Activated T-helper 1 cell treated with anti-CD3 and anti-CD28 coated beads, Interleukin-12 subunit alpha, Interleukin-12 subunit beta, Interleukin-2, Interleukin-4 antibody, amounts not matched to agents 30 ng/mL and 10 ng/mL and 1 ng/mL, durations not matched to agents 14 hours and 24 hours and 36 hours (primary cell): ENCODE data around the gene MYLIP. TPM values are rescaled to one million over a fixed set of nuclear protein-coding genes. Genes with fewer than 3 reads are reported as not detected.
A peak's percentile ranks its signal among the peaks of the same experiment; 100 is the strongest.

Experiments
- DNase-seq: peaks from one replicate; pipeline ENCODE4 v3.0.0; 2021; ENCODE audit warnings: low spot score
- H3K27ac Mint-ChIP-seq: one replicate; pipeline ENCODE4 v1.8.0; 2021; ENCODE audit warnings: mild to moderate bottlenecking, mixed read lengths
- H3K27me3 Mint-ChIP-seq: one replicate; pipeline ENCODE4 v1.8.0; 2022; ENCODE audit warnings: mild to moderate bottlenecking, moderate library complexity, mixed read lengths; ENCODE audit not compliant: insufficient read depth
- H3K36me3 Mint-ChIP-seq: one replicate; pipeline ENCODE4 v1.8.0; 2021; ENCODE audit warnings: low read depth, mixed read lengths
- H3K4me1 Mint-ChIP-seq: one replicate; pipeline ENCODE4 v1.8.0; 2021; ENCODE audit warnings: low read depth, mixed read lengths
- H3K4me3 Mint-ChIP-seq: one replicate; pipeline ENCODE4 v1.8.0; 2021; ENCODE audit warnings: mild to moderate bottlenecking, moderate library complexity, mixed read lengths
- H3K9me3 Mint-ChIP-seq: one replicate; pipeline ENCODE4 v1.8.0; 2021; ENCODE audit warnings: mixed read lengths
- intact Hi-C: fragments of 100-400 bp; cut with micrococcal nuclease; formaldehyde crosslinking; loops from one replicate; pipeline ENCODE4 v1.15.1; 2024
- total RNA-seq: library from RNA; stranded (reverse); gene quantifications from 2 replicates; pipeline ENCODE4 v1.2.3, GENCODE V29; 2022

The MYLIP gene
- total RNA-seq, 1 donor from 2014 or later: 20.7 TPM

DNA sequence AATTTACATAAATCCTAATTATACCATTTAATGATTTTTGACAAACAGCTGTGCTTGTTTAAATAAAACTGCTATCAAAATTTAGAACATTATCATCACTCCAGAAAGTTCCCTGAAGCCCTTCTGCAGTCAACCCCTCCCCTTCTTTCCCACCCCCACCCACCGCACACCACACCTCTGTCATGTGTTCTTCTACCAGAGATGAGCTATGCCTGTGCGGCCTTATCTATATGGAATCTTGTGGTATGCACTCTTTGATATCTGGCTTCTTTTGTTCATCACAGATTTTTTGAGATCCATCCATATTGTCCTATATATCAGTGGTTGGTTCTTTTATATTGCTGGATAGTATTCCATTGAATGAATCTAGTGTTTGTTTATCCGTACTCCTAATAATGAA, 7.2 kb downstream of the MYLIP start:
- intact Hi-C loops: loop anchor here (1.0 to 5.0 kb wide), 5 partner anchors 47 to 626 kb away; partner anchors contain the start of gene ATXN1
- Mint-ChIP-seq H3K4me3 (no peak overlapping the region), H3K27ac (peak overlapping the region; percentile 95), H3K36me3 (peaks cover 44% of the 10 kb centered on the region), H3K9me3 (no peaks in the 10 kb centered on the region), H3K4me1 (peaks cover 82% of the 10 kb centered on the region), H3K27me3 (no peaks in the 10 kb centered on the region)
- DNase-seq: no peak

DNA sequence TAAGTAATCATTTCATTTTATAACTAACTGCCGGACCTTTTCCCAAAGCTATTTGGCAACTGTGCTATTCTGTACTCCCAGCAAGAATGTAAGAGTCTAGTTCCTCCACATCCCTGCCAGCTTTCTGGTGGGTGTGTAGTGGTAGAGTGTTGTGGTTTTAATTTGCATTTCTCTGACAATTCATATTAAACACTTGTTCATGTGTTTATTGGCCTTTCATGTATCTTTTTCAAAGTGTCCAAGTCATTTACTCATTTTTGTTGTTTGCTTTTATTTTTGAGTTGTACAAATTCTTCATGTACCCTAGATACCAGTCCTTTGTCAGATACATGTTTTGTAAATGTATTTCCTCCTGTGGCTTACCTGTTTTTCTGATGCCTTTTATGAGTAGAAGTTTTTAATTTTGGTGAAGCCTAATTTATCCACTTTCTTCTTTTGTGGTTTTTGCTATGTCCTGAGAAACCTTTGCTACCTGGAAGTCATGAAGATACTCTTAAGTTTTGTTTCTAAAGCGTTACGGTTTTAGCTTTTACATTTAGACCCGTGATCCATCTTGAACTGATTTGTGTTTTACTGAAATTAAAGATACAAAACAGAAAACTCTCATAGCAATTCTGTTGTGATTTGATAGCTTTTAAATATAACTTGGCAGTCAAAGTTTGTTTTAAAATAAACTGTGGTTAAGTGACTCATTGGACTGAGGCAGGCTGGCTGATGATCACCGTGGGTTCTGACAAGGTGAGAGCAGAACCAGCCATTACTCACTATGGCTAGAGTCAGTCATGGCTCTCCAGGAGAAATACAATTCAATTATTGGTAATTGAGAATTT, 8.0 kb downstream of the MYLIP start:
- H3K4me1 Mint-ChIP-seq: peaks cover 78% of the 10 kb centered on the region
- intact Hi-C loops: loop anchor here (1.0 to 5.0 kb wide), 6 partner anchors 8 to 625 kb away; partner anchors contain the start of genes ATXN1 and MYLIP
- peak overlapping the region; percentile 73 for H3K4me3 Mint-ChIP-seq
- H3K27ac Mint-ChIP-seq: peak overlapping the region; percentile 95
- H3K27me3 Mint-ChIP-seq: no peaks in the 10 kb centered on the region
- H3K36me3 Mint-ChIP-seq: peaks cover 44% of the 10 kb centered on the region
- DNase-seq: no peak
- H3K9me3 Mint-ChIP-seq: peaks cover 3% of the 10 kb centered on the region

DNA sequence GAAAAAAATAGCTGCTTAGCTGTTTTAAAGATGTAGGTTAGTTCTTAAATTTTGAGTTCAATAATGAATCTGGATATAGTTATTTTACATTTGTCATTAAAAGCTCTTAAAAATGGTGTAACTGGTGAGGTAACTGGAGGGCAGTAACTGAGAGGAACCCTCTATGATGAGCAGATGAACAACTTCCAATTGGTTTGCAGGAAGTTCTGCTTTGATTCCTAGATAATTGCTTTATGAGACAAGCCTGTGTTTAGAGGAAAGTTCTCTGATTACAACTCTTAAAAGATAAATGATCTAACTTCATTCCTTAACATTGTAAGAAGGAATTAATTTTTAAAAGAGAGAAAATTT, 8.5 kb downstream of the MYLIP start:
- H3K27me3 Mint-ChIP-seq: no peaks in the 10 kb centered on the region
- H3K4me1 Mint-ChIP-seq: peaks cover 75% of the 10 kb centered on the region
- H3K4me3 Mint-ChIP-seq: peak overlapping the region; percentile 73
- no peak for DNase-seq
- peak overlapping the region; percentile 95 for H3K27ac Mint-ChIP-seq
- peaks cover 48% of the 10 kb centered on the region for H3K36me3 Mint-ChIP-seq
- intact Hi-C loops: loop anchor here (1.0 to 5.0 kb wide), 4 partner anchors 8 to 625 kb away; partner anchors contain the start of genes ATXN1 and MYLIP
- H3K9me3 Mint-ChIP-seq: peaks cover 4% of the 10 kb centered on the region

DNA sequence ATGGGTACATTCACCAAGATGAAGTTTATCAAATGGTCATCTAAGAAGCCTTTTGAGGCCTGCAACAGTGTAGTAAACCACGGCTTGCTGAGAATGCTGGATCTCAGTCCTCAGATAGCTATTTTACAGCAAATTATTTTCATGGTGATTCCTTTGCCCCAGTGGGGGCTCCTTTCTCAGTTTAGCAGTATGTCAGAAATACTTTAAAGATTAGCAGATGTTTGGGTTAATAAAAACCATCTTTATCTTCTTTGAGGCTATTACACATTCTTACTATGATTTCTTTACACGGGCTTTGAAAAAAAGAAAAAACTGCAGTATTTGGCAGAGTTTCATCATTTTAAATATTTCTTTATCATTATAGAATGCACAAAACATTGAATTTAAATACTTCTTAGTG, 10.7 kb downstream of the MYLIP start:
- no peaks in the 10 kb centered on the region for H3K27me3 Mint-ChIP-seq
- H3K9me3 Mint-ChIP-seq: peaks cover 4% of the 10 kb centered on the region
- intact Hi-C loops: loop anchor here (5.0 kb wide), 2 partner anchors 147 to 623 kb away; partner anchors contain the start of gene ATXN1
- DNase-seq: no peak
- H3K4me1 Mint-ChIP-seq: peaks cover 59% of the 10 kb centered on the region
- no peak overlapping the region for H3K27ac Mint-ChIP-seq
- H3K36me3 Mint-ChIP-seq: peaks cover 51% of the 10 kb centered on the region
- no peak overlapping the region for H3K4me3 Mint-ChIP-seq

DNA sequence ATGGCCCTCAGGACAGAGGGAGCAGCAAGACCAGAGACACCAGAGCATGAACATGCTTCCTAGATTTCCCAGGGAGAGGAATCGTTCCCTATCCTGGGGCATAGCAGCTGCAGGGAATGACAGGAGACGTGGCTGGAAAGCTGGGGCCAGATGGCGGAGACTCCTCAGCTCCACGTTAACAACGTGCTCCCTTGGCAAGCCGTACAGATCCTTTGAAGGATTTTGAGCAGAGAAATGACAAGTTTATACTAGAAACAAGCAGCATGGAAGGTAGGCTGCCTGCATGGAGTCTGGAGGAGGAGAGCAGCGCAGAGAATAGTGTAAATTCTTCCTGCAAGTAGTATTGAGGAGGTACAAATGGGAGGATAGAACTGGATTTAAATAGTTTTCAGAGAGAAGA, 11.7 kb downstream of the MYLIP start:
- Mint-ChIP-seq H3K27ac (no peak overlapping the region), H3K27me3 (no peaks in the 10 kb centered on the region), H3K36me3 (peaks cover 53% of the 10 kb centered on the region), H3K4me1 (peaks cover 48% of the 10 kb centered on the region), H3K4me3 (no peak overlapping the region), H3K9me3 (peaks cover 4% of the 10 kb centered on the region)
- intact Hi-C loops: no loop called here
- DNase-seq: no peak

DNA sequence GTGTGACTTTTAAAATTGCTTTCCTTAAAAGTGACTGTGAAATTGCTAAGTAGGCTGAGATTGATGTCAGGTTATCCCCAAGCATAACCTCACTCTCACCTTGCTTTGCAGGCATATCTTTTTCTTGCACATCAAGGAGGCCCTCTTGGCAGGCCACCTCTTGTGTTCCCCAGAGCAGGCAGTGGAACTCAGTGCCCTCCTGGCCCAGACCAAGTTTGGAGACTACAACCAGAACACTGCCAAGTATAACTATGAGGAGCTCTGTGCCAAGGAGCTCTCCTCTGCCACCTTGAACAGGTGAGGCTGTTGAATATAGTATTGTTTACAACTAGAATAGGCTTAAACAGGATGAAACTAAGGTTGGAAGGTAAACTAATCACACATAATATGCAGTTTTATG, 12.6 kb downstream of the MYLIP start:
- H3K27me3 Mint-ChIP-seq: no peaks in the 10 kb centered on the region
- peaks cover 44% of the 10 kb centered on the region for H3K4me1 Mint-ChIP-seq
- intact Hi-C loops: no loop called here
- no peak overlapping the region for H3K4me3 Mint-ChIP-seq
- H3K9me3 Mint-ChIP-seq: peaks cover 4% of the 10 kb centered on the region
- H3K27ac Mint-ChIP-seq: no peak overlapping the region
- peaks cover 58% of the 10 kb centered on the region for H3K36me3 Mint-ChIP-seq
- DNase-seq: no peak

DNA sequence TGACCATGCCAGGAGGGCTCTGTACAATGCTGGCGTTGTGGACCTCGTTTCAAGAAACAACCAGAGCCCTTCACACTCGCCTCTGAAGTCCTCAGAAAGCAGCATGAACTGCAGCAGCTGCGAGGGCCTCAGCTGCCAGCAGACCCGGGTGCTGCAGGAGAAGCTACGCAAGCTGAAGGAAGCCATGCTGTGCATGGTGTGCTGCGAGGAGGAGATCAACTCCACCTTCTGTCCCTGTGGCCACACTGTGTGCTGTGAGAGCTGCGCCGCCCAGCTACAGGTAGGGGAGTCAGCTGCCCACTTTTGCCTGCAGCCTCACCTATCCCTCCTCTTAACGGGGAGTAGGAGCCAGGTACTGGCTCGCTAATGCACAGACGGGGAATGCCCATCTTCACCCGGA, 16.2 kb downstream of the MYLIP start:
- Mint-ChIP-seq H3K9me3 (peaks cover 4% of the 10 kb centered on the region), H3K4me1 (peaks cover 16% of the 10 kb centered on the region), H3K36me3 (peaks cover 72% of the 10 kb centered on the region), H3K27me3 (no peaks in the 10 kb centered on the region), H3K27ac (no peak overlapping the region), H3K4me3 (no peak overlapping the region)
- intact Hi-C loops: no loop called here
- no peak for DNase-seq

DNA sequence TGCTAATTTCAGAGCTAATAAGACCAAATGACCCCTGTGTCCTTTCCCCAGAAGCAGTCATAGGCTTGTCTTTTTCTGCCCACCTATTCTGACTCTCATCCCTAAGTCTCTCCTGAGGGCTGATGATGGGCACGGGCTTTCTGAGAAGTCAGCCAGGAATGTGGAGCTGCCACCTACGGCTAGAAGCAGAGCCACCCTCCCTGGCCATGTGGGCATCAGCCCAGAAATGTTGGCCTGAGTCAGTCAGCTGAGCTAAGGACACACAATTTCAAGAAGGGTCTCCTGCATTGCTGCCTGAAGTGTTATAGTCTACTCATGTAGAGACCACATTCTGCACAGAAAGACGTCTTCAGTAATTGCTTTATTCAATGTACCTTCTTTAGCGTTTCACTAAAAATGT, 17.1 kb downstream of the MYLIP start:
- Mint-ChIP-seq H3K9me3 (peaks cover 4% of the 10 kb centered on the region), H3K4me1 (peaks cover 15% of the 10 kb centered on the region), H3K36me3 (peaks cover 67% of the 10 kb centered on the region), H3K4me3 (no peak overlapping the region), H3K27ac (no peak overlapping the region), H3K27me3 (no peaks in the 10 kb centered on the region)
- DNase-seq: no peak
- intact Hi-C loops: no loop called here

DNA sequence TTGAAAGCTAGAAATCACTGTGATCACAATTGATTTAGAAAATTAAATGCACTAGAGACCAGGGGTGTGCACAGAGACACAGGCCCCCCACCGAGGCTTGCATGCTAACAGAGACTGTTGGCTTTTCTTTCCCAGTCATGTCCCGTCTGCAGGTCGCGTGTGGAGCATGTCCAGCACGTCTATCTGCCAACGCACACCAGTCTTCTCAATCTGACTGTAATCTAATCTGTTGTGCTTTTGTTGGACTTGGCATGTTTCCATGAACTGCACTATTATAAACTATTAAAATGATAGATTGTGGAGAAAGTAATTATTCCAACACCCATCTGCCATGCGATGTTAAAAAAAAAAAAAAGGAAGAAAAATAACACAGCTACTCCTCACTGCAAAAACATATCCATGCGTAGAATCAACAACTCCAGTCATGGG, 17.7 kb downstream of the MYLIP start:
- no peak overlapping the region for H3K4me3 Mint-ChIP-seq
- intact Hi-C loops: no loop called here

DNA sequence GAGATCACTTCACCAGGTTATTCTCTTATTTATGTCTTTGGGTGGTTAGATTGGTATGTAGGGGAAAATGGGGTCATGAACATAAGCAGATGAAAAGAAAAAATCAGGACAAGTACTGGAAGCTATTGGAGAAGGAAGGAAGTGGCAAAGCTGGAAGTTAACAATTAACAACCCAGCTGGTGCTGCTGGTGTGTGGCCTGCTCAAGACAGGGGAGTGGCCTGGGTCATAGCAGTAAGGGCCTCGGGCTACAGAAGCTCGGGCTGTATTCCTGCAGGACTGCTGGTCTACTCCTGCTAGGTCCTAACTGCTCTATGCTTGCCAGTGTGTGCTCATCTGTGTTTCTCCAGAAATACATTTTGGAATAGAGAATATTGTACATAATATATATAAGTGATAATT, 19.6 kb downstream of the MYLIP start:
- no peak overlapping the region for H3K4me3 Mint-ChIP-seq
- H3K9me3 Mint-ChIP-seq: no peaks in the 10 kb centered on the region
- peaks cover 63% of the 10 kb centered on the region for H3K36me3 Mint-ChIP-seq
- H3K27ac Mint-ChIP-seq: no peak overlapping the region
- intact Hi-C loops: no loop called here
- no peaks in the 10 kb centered on the region for H3K27me3 Mint-ChIP-seq
- no peak for DNase-seq
- peaks cover 4% of the 10 kb centered on the region for H3K4me1 Mint-ChIP-seq

More for the DNA sequence above, 17.7 kb downstream of the MYLIP start:
- Mint-ChIP-seq H3K27ac (no peak overlapping the region), H3K9me3 (peaks cover 4% of the 10 kb centered on the region), H3K4me1 (peaks cover 14% of the 10 kb centered on the region), H3K36me3 (peaks cover 68% of the 10 kb centered on the region), H3K27me3 (no peaks in the 10 kb centered on the region)
- DNase-seq: no peak

DNA sequence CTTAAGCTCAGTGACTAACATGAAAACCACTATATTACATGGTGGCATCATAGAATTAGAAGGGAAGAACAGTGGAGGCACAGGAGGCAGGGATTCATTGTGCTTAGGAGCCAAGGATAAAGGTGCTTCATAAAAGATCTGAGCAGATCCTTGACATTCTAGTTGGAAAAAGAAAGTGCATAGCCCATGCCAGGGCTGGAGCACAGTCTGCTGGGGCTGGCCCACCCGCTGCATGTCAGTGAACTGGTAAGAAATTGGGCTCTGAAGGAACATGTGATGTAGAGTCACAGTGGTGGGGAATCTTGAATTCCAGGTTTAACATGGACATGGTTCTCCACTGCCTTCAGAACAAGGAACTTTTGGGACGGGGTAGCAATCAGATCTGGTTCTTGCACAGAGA, 20.4 kb downstream of the MYLIP start:
- no peak overlapping the region for H3K4me3 Mint-ChIP-seq
- no peak overlapping the region for H3K27ac Mint-ChIP-seq
- H3K36me3 Mint-ChIP-seq: peaks cover 57% of the 10 kb centered on the region
- H3K27me3 Mint-ChIP-seq: no peaks in the 10 kb centered on the region
- no peak for DNase-seq
- peaks cover 4% of the 10 kb centered on the region for H3K4me1 Mint-ChIP-seq
- intact Hi-C loops: no loop called here
- no peaks in the 10 kb centered on the region for H3K9me3 Mint-ChIP-seq

DNA sequence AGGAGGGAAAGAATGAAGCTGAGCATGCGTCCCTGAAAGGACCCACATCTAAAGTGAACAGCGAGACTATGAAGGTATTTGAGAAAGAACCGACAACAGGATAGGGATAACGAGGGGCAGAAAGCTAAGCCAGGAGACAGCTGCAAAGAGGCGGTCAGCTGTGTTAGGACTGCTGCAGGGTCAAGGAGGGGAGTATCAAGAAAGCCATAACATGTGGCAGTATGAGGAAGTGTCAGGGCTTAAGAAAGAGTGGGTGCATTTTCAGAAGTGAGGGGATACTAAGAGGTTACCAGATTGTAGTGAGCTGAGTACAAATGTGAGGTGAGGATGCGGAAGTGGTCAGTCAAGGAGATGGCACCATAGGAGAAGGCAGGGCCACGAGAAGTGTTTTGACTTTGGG, 21.2 kb downstream of the MYLIP start:
- Mint-ChIP-seq H3K4me1 (peaks cover 4% of the 10 kb centered on the region), H3K27ac (no peak overlapping the region), H3K27me3 (no peaks in the 10 kb centered on the region), H3K4me3 (no peak overlapping the region), H3K36me3 (peaks cover 64% of the 10 kb centered on the region), H3K9me3 (peaks cover under 1% of the 10 kb centered on the region)
- intact Hi-C loops: no loop called here
- DNase-seq: no peak

DNA sequence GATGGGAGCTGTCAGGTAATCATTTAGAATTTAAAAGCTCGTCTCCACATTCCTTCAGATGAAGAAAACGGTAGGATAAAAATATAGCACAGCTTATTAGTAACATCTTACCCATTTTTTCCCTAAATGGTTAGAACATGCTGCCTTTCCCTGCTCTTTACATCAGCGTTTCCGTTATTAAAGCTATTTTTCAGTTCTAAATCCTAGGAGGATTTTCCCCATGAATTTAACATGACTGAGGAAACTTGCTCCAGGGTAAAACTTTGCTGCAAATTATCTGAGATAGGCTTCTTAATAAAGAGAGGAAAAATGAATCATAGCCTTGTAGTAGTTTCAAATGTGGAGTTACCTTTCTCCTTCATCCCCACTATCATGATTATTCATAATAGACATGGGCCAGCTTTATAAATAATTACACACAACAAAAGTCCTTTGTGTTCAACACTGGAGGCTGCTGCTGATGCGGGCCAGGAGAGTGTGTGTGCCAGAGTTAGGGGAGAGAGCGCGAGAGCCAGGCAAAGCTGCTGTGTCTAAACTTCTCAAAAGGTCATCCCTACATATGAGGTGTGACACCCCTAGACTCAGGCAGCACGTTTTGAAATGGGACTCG, 24.4 kb downstream of the MYLIP start:
- no peaks in the 10 kb centered on the region for H3K4me1 Mint-ChIP-seq
- intact Hi-C loops: no loop called here
- H3K4me3 Mint-ChIP-seq: no peak overlapping the region
- H3K9me3 Mint-ChIP-seq: peaks cover 14% of the 10 kb centered on the region
- peaks cover 55% of the 10 kb centered on the region for H3K36me3 Mint-ChIP-seq
- DNase-seq: no peak
- H3K27ac Mint-ChIP-seq: no peak overlapping the region
- H3K27me3 Mint-ChIP-seq: no peaks in the 10 kb centered on the region
